Measurements from ENCODE around the gene NPS.

NPS gene

GRCh38 chr10:127549009-127549408 lies at the start of gene NPS:
TSS of gene NPS (plus strand) at chr10:127549309. CDS start at chr10:127549369, 60 bp downstream.
- no peak for DNase-seq

GRCh38 chr10:127500127-127500526 lies 49.0 kb upstream of the NPS start:
- DNase-seq, result no peak

GRCh38 chr10:127506094-127506493 lies 43.0 kb upstream of the NPS start:
- no peak for DNase-seq

GRCh38 chr10:127522298-127522697 lies 26.8 kb upstream of the NPS start:
- no peak for DNase-seq

- no peak for DNase-seq
Observed at GRCh38 chr10:127523476-127523875, 25.6 kb upstream of the NPS start.

GRCh38 chr10:127524229-127524628 lies 24.9 kb upstream of the NPS start:
- no peak for DNase-seq

- no peak for DNase-seq
Observed at GRCh38 chr10:127524908-127525665, 24.0 kb upstream of the NPS start.

- no peak for DNase-seq
Observed at GRCh38 chr10:127525686-127526085, 23.4 kb upstream of the NPS start.

- no peak for DNase-seq
Observed at GRCh38 chr10:127526161-127526560, 22.9 kb upstream of the NPS start.

GRCh38 chr10:127527320-127527719 lies 21.8 kb upstream of the NPS start:
- DNase-seq, result no peak

GRCh38 chr10:127527891-127528290 lies 21.2 kb upstream of the NPS start:
- DNase-seq, result no peak

GRCh38 chr10:127532193-127532592 lies 16.9 kb upstream of the NPS start:
- no peak for DNase-seq

- no peak for DNase-seq
Observed at GRCh38 chr10:127532659-127533058, 16.4 kb upstream of the NPS start.

- DNase-seq, result no peak
Observed at GRCh38 chr10:127534074-127534473, 15.0 kb upstream of the NPS start.

GRCh38 chr10:127534496-127534895 lies 14.6 kb upstream of the NPS start:
- no peak for DNase-seq

GRCh38 chr10:127535802-127536515 lies 13.2 kb upstream of the NPS start:
- DNase-seq, result no peak

- no peak for DNase-seq
Observed at GRCh38 chr10:127536972-127537760, 11.9 kb upstream of the NPS start.

GRCh38 chr10:127537924-127538323 lies 11.2 kb upstream of the NPS start:
- no peak for DNase-seq

- DNase-seq, result no peak
Observed at GRCh38 chr10:127548022-127548421, 1.1 kb upstream of the NPS start.

- no peak for DNase-seq
Observed at GRCh38 chr10:127550861-127551260, 1.8 kb downstream of the NPS start.

- no peak for DNase-seq
Observed at GRCh38 chr10:127552446-127552845, 3.3 kb downstream of the NPS start.

- no peak for DNase-seq
Observed at GRCh38 chr10:127553417-127553816, 4.3 kb downstream of the NPS start.

GRCh38 chr10:127556916-127557315 lies 7.8 kb downstream of the NPS start:
- DNase-seq, result no peak

GRCh38 chr10:127561647-127562046 lies 12.5 kb downstream of the NPS start:
- DNase-seq, result no peak
